Lung microvascular endothelial cell (primary cell): ENCODE data around the gene CHST9. TPM values are rescaled to one million over a fixed set of nuclear protein-coding genes. Genes with fewer than 3 reads are reported as not detected.
"Not testable (repeated sequence)": the region's sequence is repeated elsewhere in the genome, so short reads cannot be mapped to it uniquely, and the experiment has no call there.

Experiments
- DNase-seq, 2 donors: peaks; one replicate each; pipeline versions ENCODE4 v3.0.0 to v3.0.0-alpha.2; 2010; ENCODE audit warnings: low read depth in 2 of 2
- total RNA-seq: library from RNA; depleted of rRNA; stranded (reverse); fragments of >200 nt; gene quantifications from 2 replicates; pipeline ENCODE4 v1.2.1, GENCODE V29; 2014

Gene CHST9
- total RNA-seq, 1 donor from 2014 or later: not detected

DNA sequence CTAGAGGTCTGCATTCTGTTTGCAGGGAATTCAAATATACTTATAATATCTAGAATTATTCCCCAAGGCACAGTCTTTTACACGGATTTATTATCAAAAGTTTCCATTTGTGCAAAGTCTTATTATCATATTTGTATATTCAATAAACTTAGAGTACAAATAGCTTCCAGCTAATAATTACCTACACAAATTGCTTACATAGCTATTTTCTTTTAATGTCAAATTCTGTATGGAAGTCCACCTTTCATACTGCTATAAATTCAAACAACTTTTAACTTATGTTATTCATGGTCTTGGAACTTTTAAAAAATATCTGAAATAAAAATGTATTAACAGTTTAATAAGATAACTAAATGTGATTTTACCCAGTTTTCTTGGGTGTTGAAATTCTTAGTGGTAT is 13.1 kb downstream of the CHST9 start:
- DNase-seq: no peak

DNA sequence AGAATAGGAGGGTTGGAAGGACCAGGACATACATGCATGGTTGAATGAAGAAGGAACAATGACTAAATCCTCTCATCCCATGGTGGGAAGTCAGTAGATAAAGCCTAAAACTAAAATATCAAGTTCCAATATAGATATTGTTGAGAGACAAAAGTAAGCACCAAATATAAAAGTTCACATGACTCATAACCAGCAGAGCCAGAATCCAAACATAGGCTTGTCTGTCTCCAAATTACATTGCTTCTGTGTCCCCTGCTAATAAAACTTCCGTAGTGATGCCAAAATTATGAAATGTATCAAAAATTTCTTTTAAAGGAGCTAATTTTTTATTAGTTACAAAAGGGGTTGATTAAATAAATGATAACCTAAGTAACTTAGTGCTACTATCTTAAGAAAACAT is 19.7 kb downstream of the CHST9 start:
- DNase-seq: no peak

- no peak for DNase-seq
These were observed 20.2 kb downstream of the CHST9 start for GRCh38 chr18:27164905-27165304.

DNA sequence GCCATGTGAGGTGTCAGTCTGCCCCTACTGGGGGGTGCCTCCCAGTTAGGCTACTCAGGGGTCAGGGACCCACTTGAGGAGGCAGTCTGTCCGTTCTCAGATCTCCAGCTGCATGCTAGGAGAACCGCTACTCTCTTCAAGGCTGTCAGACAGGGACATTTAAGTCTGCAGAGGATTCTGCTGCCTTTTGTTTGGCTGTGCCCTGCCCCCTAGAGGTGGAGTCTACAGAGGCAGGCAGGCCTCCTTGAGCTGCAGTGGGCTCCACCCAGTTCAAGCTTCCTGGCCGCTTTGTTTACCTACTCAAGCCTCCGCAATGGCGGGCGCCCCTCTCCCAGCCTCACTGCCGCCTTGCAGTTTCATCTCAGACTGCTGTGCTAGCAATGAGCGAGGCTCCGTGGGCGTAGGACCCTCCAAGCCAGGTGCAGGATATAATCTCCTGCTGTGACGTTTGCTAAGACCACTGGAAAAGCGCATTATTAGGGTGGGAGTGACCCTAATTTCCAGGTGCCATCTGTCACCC is 21.9 kb downstream of the CHST9 start:
- not testable (repeated sequence) for DNase-seq

DNA sequence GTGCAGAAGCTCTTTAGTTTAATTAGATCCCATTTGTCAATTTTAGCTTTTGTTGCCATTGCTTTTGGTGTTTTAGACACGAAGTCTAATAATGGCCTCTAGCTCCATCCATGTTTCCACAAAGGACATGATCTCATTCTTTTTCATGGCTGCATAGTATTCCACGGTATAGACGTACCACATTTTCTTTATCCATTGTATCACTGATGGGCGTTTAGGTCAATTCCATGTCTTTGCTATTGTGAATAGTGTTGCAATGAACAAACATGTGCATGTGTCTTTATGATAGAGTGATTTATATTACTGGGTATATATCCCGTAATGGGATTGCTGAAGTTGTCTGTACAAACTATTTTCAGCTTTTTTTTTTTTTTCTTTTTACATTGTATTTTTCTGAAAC is 35.9 kb downstream of the CHST9 start:
- not testable (repeated sequence) for DNase-seq

- DNase-seq: no peak
These were observed 40.4 kb downstream of the CHST9 start for GRCh38 chr18:27144672-27145071.

DNA sequence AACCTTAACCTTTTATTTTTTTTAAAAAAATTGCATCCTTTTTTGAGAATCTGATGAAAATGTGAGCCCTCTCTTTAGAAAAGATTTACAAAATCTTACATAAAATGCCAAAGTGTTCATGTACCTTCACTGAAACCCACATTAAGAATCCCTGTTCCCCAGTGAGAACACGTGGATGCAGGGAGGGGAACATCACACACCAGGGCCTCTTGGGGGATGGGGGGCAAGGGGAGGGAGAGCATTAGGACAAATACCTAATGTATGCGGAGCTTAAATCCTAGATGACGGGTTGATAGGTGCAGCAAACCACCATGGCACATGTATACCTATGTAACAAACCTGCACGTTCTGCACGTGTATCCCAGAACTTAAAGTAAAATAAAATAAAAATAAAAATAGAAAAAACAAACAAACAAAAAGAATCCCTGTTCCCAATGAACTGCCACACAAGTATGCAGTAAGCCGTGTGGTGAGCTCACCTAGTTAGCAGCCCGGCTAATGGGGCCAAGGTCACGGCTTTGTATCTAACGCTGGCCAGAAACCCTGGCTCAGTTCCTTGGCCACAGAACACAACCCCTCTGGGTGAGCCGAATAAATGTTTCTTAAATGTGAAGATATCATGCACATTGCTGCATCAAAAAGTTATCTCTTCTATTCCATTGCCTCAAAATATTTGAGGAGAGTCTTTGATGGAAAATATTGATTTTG is 41.4 kb downstream of the CHST9 start:
- no peak for DNase-seq

DNA sequence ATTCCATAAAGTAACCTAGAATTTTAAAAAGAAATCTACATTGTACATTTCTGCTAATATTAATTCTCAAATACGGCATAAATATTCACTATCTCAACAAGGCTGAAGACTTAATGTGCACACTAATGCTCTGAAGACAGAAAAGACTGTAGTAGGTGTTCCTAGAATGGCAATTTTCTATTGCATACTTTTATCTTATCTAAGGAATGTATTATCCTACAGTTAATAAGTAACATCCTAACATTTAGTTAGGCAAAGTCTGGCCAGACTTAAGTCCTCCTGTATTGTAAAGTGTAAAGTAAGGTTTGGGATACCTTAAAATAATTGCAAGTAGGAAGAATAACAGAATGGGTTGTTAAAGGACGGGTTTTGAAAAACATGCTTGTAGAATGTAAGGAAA is 42.2 kb downstream of the CHST9 start:
- DNase-seq: no peak

- no peak for DNase-seq
These were observed 43.2 kb downstream of the CHST9 start for GRCh38 chr18:27141876-27142275.

DNA sequence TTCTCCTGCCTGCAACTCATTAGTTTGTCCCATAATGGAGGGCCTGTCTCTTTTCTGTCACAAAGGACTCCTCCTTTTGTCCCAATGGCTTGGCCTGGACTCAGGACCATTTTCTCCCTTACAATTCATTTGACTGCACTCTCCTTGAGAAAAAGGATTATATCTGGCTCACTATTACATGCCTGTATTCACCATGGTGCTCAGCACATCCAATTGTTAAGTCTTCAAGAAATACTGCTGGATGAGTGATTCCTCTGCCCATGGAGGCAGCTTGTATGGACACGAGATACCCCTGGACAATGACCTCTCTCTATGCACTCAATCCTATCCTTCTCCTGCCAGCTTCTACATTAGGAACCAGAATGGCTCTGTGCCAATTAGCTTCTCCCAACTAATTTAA is 47.0 kb downstream of the CHST9 start:
- DNase-seq: no peak

GRCh38 chr18:27136208-27136535 is 48.9 kb downstream of the CHST9 start:
- no peak for DNase-seq

- DNase-seq: no peak
These were observed 49.5 kb downstream of the CHST9 start for GRCh38 chr18:27135504-27136207.

- DNase-seq: no peak
These were observed 55.0 kb downstream of the CHST9 start for GRCh38 chr18:27130065-27130630.

DNA sequence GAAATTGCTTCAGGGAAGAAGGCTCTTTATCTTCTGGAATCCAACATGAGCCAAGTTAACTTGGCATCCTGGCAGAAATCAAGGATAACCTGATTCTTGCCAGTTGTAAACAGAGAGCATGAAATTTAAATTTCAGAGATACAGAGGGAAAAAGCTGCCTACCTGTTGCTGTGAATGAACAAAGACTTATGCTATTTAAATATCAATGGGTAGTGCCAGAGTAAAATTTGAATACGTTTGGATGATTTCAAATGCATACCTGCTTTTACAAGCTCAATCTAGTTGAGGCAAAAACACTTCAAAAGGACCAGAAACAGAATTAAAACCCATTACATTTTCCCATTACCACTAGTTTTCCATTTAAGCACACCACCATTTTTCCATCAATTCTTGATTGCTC is 60.9 kb downstream of the CHST9 start:
- no peak for DNase-seq

- no peak for DNase-seq
These were observed 64.0 kb downstream of the CHST9 start for GRCh38 chr18:27121108-27121507.

- DNase-seq: no peak
These were observed 64.9 kb downstream of the CHST9 start for GRCh38 chr18:27120246-27120645.

DNA sequence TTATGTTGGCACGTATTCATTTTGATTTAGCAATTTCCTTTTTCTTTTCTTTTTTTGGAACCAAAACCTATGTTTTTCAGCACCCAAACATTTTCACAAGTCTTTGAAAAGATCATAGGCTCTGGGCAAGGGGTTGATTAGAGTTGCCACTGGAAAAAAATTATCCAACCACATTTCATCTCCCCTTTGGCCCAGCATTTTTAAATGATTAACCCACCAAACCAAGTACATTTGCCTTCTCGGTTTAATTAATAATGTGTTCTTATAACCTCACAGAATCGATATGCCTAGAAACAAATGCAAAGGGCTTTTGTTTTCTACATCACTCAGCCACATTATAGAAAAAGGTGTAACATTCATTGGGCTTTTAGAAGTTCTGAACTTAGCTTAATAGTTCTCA is 66.1 kb downstream of the CHST9 start:
- no peak for DNase-seq

GRCh38 chr18:27114842-27115241 is 70.3 kb downstream of the CHST9 start:
- no peak for DNase-seq

DNA sequence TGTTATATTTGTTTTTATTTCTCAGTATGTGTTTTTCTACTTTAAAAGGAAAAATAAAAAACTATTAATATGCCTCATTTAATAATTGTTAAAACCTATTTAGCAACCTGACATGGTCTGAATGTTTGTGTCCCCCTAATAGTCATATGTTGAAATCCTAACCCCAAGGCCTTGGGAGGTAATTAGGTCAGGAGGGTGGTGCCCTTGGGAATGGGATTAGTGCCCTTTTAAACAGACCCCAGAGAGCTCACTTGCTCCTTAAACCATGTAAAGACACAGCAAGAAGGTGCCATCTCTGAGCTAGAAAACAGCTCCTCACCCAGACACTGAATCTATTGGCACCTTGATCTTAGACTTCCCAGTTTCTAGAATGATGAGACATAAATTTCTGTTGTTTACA is 71.8 kb downstream of the CHST9 start:
- no peak for DNase-seq

DNA sequence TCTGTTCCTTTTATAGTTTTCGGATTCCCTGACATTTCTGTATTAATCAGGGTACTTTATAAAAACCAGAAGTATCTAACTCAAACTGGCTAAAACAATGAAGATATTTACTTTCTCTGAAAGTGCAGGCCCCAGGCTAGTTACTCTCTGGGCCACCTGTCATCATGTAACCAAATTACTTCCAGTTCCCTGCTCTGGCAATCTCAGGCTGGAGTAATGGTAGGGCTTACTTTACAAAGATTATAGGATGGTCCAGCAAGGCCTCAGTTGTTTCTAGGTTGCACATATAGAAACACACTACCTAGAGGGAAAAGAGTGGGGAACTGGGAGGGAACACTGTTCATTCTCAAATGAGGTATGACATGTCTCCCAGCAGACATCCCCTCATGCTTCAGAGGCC is 74.8 kb downstream of the CHST9 start:
- no peak for DNase-seq

DNA sequence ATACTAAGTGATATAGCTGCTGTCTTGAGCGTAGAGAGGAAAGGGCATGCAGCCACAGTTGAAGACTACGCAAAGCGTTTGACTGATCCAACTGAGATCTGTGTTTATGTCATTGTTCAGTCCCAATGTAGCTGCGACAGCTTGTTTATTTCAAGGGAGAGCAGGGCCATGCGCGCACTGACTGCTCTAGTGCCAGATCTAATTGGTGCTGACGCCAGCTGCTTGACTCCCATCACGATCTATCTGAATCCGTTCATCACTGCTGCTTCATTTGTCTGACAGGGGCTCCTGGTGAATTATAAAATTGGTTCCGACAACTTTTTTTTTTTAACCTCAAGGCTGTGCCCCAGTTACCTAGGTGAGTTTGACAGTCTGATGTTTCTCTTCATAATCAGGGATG is 75.7 kb downstream of the CHST9 start:
- DNase-seq: no peak

DNA sequence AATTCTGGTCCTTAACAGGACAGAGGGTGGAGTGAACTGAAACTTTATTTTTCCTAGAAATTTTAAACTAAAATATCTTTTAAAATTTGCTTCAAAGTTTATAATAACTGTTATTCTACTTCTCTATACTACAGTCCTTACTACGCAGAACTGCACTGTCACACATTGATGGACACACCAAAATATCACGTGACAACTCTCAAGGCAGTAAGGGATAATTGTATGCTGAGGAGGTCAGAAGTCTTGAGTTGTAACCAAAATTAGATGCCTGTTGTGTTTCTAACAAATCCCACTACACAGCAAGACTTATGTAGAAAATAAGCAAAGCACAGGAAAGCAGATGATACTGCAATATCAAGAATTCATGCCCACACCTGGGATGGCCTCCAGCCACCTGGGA is 76.3 kb downstream of the CHST9 start:
- no peak for DNase-seq

- DNase-seq: no peak
These were observed 80.4 kb downstream of the CHST9 start for GRCh38 chr18:27104743-27105142.
